RWPE2 (cell line): ENCODE measurements around the gene PTH2.
A peak's percentile ranks its signal among the peaks of the same experiment; 100 is the strongest.

Experiments
- ATAC-seq: fragments of 200-7000 bp; cut with Tn5 transposase; 3 replicates; pipeline ENCODE4 v1.9.1; 2021; ENCODE audit warnings: low read depth
- DNase-seq: peaks from one replicate; pipeline ENCODE4 v3.0.0-alpha.2; 2020; ENCODE audit warnings: low spot score
- H3K27ac ChIP-seq: fragments of 450-650 bp; 2 replicates; pipeline ENCODE4 v1.5.1; 2017; ENCODE audit warnings: mild to moderate bottlenecking; ENCODE audit not compliant: poor library complexity, severe bottlenecking
- H3K27me3 ChIP-seq: fragments of 250-450 bp; sonication (Bioruptor Pico); 2 replicates; pipeline ENCODE4 v1.5.1; 2021; ENCODE audit warnings: mild to moderate bottlenecking, moderate library complexity; ENCODE audit not compliant: insufficient read depth, poor library complexity, severe bottlenecking
- H3K36me3 ChIP-seq: fragments of 250-450 bp; sonication (Bioruptor Pico); 2 replicates; pipeline ENCODE4 v1.5.1; 2020; ENCODE audit warnings: low read depth, mild to moderate bottlenecking, moderate library complexity
- H3K4me1 ChIP-seq: fragments of 250-450 bp; sonication (Bioruptor Pico); 2 replicates; pipeline ENCODE4 v1.5.1; 2021; ENCODE audit warnings: mild to moderate bottlenecking, moderate library complexity; ENCODE audit not compliant: insufficient read depth, poor library complexity, severe bottlenecking
- H3K4me3 ChIP-seq: fragments of 250-450 bp; sonication (Bioruptor Pico); 2 replicates; pipeline ENCODE4 v1.5.1; 2021; ENCODE audit warnings: mild to moderate bottlenecking, moderate library complexity; ENCODE audit not compliant: severe bottlenecking
- H3K9me3 ChIP-seq: fragments of 250-450 bp; sonication (Bioruptor Pico); 2 replicates; pipeline ENCODE4 v1.5.1; 2021; ENCODE audit warnings: mild to moderate bottlenecking, moderate library complexity; ENCODE audit not compliant: severe bottlenecking
- CTCF ChIP-seq: fragments of 450-650 bp; IDR thresholded peaks from one replicate; pipeline ENCODE4 v1.5.1; 2017; ENCODE audit warnings: mild to moderate bottlenecking, moderate library complexity; ENCODE audit not compliant: poor library complexity, severe bottlenecking

The PTH2 gene

GRCh38 chr19:49430172-49430677 lies 7.0 kb upstream of the PTH2 start:
- Histone ChIP-seq H3K4me3 (no peak overlapping the region), H3K27me3 (peaks cover 89% of the 10 kb centered on the region), H3K36me3 (no peaks in the 10 kb centered on the region), H3K4me1 (no peaks in the 10 kb centered on the region), H3K27ac (no peak overlapping the region), H3K9me3 (no peaks in the 10 kb centered on the region)
- ATAC-seq (no peak), DNase-seq (no peak)
- TF ChIP-seq CTCF = no peak

DNA sequence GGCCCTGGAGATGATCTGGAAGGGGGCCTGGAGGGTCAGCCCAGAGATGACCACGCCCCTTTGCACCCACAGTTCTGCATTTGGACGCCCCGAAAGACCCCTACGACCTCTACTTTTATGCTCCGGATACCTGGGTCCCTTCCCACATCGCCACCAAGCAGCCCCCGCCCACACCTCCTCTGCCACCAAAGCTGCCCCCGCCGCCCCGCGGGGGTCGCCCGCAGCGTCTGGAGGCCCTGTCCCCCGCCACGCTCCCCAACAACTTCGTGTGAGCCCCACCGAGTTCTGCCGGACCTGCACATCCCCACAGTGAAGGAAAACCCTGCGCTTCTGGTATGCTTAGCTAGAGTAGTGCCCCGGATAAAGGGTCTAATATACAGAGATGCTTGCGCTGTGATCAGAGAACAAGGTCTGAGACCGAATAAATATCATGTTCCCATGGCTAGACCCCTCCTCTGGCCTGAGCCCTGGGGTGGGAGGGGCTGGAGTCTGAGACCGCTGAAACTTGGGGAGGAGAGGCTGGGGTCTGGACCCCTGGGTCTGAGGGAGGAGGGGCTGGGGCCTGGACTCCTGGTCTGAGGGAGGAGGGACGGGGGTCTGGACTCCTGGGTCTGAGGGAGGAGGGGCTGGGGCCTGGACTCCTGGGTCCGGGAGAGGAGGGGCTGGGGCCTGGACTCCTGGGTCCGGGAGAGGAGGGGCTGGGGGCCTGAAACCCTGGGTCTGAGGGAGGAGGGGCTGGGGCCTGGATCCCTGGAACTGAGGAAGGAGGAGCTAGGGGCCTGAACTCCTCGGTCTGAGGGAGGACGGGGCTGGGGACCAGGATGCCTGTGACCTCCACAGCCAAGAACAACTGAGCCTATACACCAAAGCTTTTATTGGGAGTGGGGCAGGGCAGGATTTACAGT lies 5.6 kb upstream of the PTH2 start:
- DNase-seq (no peak), ATAC-seq (no peak)
- Histone ChIP-seq H3K36me3 (no peaks in the 10 kb centered on the region), H3K4me1 (no peaks in the 10 kb centered on the region), H3K27ac (no peak overlapping the region), H3K9me3 (no peaks in the 10 kb centered on the region), H3K27me3 (peaks cover 93% of the 10 kb centered on the region), H3K4me3 (no peak overlapping the region)
- TF ChIP-seq CTCF = no peak

DNA sequence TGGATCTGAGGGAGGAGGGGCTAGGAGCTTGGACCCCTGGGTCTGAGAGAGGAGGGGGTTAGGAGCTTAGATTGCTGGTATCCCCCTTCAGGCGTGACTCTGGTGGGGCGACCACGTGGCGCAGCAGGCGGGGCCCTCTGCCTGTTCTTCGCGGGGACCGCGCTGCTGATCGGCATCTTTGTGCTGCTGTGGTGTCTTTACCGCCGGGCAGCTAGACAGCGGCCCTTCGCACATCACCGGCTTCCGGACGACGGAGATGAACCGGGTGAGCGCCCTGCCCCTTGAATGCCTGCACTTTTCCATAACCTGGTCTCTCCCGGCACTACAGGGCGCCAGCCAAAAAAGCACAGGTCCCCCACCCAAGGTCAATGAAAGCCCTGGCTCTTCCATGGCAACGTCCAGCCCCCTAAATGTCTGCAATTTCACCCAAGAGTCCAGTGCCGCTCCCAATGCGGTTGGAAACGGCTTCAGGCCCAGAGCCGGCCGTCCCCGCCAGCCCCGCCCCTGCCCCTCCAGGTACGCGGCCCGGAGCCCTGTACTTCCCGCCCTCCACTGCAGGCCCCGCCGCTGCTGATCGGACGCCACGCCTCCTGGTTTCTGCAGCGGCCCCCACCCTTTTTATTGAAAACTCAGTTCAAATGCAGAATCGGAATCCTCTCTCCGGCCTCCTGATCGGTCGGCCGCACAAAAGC lies 4.8 kb upstream of the PTH2 start:
- Histone ChIP-seq H3K27me3 (peaks cover 93% of the 10 kb centered on the region), H3K27ac (no peak overlapping the region), H3K4me3 (peak overlapping the region; percentile 14), H3K9me3 (no peaks in the 10 kb centered on the region), H3K4me1 (no peaks in the 10 kb centered on the region), H3K36me3 (no peaks in the 10 kb centered on the region)
- no peak for DNase-seq
- TF ChIP-seq CTCF = no peak
- ATAC-seq = peak; percentile 69

DNA sequence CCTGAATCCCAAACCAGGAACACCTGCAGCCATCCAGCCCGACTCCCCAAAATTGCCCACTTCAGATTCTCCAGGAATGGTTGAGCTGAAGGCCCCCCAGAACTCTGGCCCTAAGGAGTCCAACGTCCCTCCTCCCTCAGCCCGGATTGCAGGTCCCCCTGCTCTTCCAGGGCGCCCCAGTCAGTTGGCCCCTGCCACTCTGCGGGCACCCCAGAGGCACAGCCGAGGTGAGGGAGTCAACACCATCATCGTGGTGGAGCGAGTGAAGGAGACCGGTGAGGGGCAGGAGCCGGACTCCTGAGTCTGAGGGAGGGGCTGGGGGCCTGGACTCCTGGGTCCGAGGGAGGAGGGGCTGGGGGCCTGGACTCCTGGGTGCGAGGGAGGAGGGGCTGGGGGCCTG lies 4.1 kb upstream of the PTH2 start:
- H3K4me1 ChIP-seq = no peaks in the 10 kb centered on the region
- DNase-seq (no peak), ATAC-seq (no peak)
- no peaks in the 10 kb centered on the region for H3K36me3 ChIP-seq
- no peak overlapping the region for H3K4me3 ChIP-seq
- no peak for TF ChIP-seq CTCF
- no peak overlapping the region for H3K27ac ChIP-seq
- H3K27me3 ChIP-seq = peaks cover 93% of the 10 kb centered on the region
- no peaks in the 10 kb centered on the region for H3K9me3 ChIP-seq
